ENCODE data around the gene TFAP2A.

DNA sequence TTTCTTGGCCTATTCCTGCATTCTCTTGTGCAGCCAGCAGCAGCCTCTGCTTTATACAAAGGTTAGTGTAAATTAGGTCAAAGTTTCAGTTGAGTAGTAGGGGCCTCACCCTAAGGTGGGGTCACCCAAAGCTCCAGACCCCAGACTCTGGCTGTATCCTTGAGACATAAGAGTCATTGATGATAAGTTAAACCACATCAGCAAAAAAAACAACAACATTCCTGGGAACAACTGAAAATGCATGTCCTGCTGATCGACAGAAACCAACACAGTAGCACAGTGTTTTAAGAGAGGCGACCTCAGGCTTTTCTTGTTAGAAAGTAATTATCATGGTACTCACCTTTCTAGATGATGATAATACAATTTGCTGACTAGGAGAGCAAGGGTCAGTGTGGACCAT, 52.6 kb downstream of the TFAP2A start:
- TF ChIP-seq, protein P1, sequence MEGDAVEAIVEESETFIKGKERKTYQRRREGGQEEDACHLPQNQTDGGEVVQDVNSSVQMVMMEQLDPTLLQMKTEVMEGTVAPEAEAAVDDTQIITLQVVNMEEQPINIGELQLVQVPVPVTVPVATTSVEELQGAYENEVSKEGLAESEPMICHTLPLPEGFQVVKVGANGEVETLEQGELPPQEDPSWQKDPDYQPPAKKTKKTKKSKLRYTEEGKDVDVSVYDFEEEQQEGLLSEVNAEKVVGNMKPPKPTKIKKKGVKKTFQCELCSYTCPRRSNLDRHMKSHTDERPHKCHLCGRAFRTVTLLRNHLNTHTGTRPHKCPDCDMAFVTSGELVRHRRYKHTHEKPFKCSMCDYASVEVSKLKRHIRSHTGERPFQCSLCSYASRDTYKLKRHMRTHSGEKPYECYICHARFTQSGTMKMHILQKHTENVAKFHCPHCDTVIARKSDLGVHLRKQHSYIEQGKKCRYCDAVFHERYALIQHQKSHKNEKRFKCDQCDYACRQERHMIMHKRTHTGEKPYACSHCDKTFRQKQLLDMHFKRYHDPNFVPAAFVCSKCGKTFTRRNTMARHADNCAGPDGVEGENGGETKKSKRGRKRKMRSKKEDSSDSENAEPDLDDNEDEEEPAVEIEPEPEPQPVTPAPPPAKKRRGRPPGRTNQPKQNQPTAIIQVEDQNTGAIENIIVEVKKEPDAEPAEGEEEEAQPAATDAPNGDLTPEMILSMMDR (IDR thresholded peaks at IDR 0.05 in 8 of 11, conservative IDR thresholded peaks at IDR 0.05 in 3 of 11) = no peak
- no peak for TF ChIP-seq POLR2A (IDR thresholded peaks at IDR 0.05)

Data from spleen (tissue), 7 donors.